Measurements from ENCODE around the gene GPS1. TPM values are rescaled to one million over a fixed set of nuclear protein-coding genes. Genes with fewer than 3 reads are reported as not detected.

GPS1 gene
- total and polyA plus RNA-seq, 2 donors (not counting 1 experiment from before 2014, with no cell fraction given) = 80.5 to 124 TPM

GRCh38 chr17:82020572-82021106 is 31.1 kb upstream of the GPS1 start:
- Histone ChIP-seq H3K27ac (ENCODE audit: low read length in 2 of 2) (no peak overlapping the region), H3K9ac (ENCODE audit: low read length) (no peak overlapping the region), H4K20me1 (ENCODE audit: control insufficient read depth, insufficient read depth, low read length, poor library complexity, severe bottlenecking) (peaks cover 25% of the 10 kb centered on the region), H3K27me3 (replicated peaks in 1 of 4; ENCODE audit: control extremely low read depth in 1 of 4, control insufficient read depth in 3 of 4, insufficient read depth in 4 of 4, low read length in 3 of 4) (peaks cover 0 to 6% (median 0%) of the 10 kb centered on the region in 4 experiments), H3K9me3 (ENCODE audit: control extremely low read depth in 1 of 3, control insufficient read depth in 2 of 3, insufficient read depth in 1 of 3, low read length in 2 of 3) (no peaks in the 10 kb centered on the region), H3K4me1 (ENCODE audit: control insufficient read depth in 2 of 2, insufficient read depth in 2 of 2, low read length in 2 of 2) (peaks cover 14 to 33% of the 10 kb centered on the region in 2 donors), H3K36me3 (replicated peaks in 1 of 2; ENCODE audit: control extremely low read depth in 1 of 2, control insufficient read depth in 1 of 2, extremely low read depth in 1 of 2, insufficient read depth in 2 of 2, low read length in 1 of 2) (peaks cover 0 to 3% of the 10 kb centered on the region in 2 experiments), H3K79me2 (ENCODE audit: control insufficient read depth, insufficient read depth, low read length) (peaks cover 23% of the 10 kb centered on the region), H3K4me3 (ENCODE audit: control extremely low read depth in 1 of 5, extremely low read depth in 1 of 5, insufficient read depth in 1 of 5, low read depth in 2 of 5, low read length in 4 of 5) (no peak overlapping the region), H3K4me2 (replicated peaks; ENCODE audit: low read depth, low read length, poor library complexity, severe bottlenecking) (no peak overlapping the region), H2AFZ (ENCODE audit: insufficient read depth, low read depth, low read length, poor library complexity, severe bottlenecking) (no peak overlapping the region)
- no peak for ATAC-seq (ENCODE audit: low read depth)
- no peak overlapping the region for H3K27ac Mint-ChIP-seq
- DNase-seq = no peak
- ChIA-PET CTCF (interaction anchor here (0.5 to 7.2 kb wide), 11 partner anchors 10 to 660 kb away, joined by 3 to 91 read pairs (median 3); partner anchors contain the start of genes ASPSCR1 and DCXR), POLR2A (no interaction called here)
- no peaks in the 10 kb centered on the region for H3K9me3 Mint-ChIP-seq (ENCODE audit: insufficient read depth)
- WGBS (ENCODE audit: insufficient coverage) = 95% methylated on average over 14 of the region's 14 CpGs
- peaks cover 15% of the 10 kb centered on the region for H3K4me1 Mint-ChIP-seq
- no peak for TF ChIP-seq EZH2 (IDR thresholded peaks at IDR 0.05; ENCODE audit: borderline replicate concordance, insufficient read depth, low read depth, low read length, poor library complexity, severe bottlenecking)
- TF ChIP-seq, protein P1, sequence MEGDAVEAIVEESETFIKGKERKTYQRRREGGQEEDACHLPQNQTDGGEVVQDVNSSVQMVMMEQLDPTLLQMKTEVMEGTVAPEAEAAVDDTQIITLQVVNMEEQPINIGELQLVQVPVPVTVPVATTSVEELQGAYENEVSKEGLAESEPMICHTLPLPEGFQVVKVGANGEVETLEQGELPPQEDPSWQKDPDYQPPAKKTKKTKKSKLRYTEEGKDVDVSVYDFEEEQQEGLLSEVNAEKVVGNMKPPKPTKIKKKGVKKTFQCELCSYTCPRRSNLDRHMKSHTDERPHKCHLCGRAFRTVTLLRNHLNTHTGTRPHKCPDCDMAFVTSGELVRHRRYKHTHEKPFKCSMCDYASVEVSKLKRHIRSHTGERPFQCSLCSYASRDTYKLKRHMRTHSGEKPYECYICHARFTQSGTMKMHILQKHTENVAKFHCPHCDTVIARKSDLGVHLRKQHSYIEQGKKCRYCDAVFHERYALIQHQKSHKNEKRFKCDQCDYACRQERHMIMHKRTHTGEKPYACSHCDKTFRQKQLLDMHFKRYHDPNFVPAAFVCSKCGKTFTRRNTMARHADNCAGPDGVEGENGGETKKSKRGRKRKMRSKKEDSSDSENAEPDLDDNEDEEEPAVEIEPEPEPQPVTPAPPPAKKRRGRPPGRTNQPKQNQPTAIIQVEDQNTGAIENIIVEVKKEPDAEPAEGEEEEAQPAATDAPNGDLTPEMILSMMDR (IDR thresholded peaks at IDR 0.05) = no peak
- intact Hi-C loops (cut with micrococcal nuclease) = loop anchor here (1.0 kb wide), 1 partner anchor 61 kb away; no protein-coding TSS in a partner anchor
- no peaks in the 10 kb centered on the region for H3K27me3 Mint-ChIP-seq
- peak overlapping the region; percentile 16 for H3K4me3 Mint-ChIP-seq
